ENCODE data around the gene OR6J1.
"Not testable (repeated sequence)": the region's sequence is repeated elsewhere in the genome, so short reads cannot be mapped to it uniquely, and the experiment has no call there.

The OR6J1 gene

GRCh38 chr14:22650960-22651521 is 6.9 kb upstream of the OR6J1 start:
- no peak for DNase-seq (ENCODE audit: low spot score)

GRCh38 chr14:22650046-22650739 is 6.0 kb upstream of the OR6J1 start:
- DNase-seq (ENCODE audit: low spot score) = no peak

GRCh38 chr14:22648506-22648905 is 4.4 kb upstream of the OR6J1 start:
- no peak for DNase-seq (ENCODE audit: low spot score)

- no peak for DNase-seq (ENCODE audit: low spot score)
Observed at GRCh38 chr14:22646570-22647254, 2.6 kb upstream of the OR6J1 start.

- DNase-seq (ENCODE audit: low spot score) = no peak
Observed at GRCh38 chr14:22641846-22642245, 2.3 kb downstream of the OR6J1 start.

GRCh38 chr14:22640192-22640591 is 4.0 kb downstream of the OR6J1 start:
- no peak for DNase-seq (ENCODE audit: low spot score)

GRCh38 chr14:22635980-22636379 is 8.2 kb downstream of the OR6J1 start:
- DNase-seq (ENCODE audit: low spot score) = not testable (repeated sequence)

GRCh38 chr14:22634233-22634900 is 9.8 kb downstream of the OR6J1 start:
- no peak for DNase-seq (ENCODE audit: low spot score)

- DNase-seq (ENCODE audit: low spot score) = no peak
Observed at GRCh38 chr14:22630486-22630885, 13.7 kb downstream of the OR6J1 start.

- no peak for DNase-seq (ENCODE audit: low spot score)
Observed at GRCh38 chr14:22630066-22630465, 14.1 kb downstream of the OR6J1 start.

GRCh38 chr14:22629361-22629760 is 14.8 kb downstream of the OR6J1 start:
- DNase-seq (ENCODE audit: low spot score) = no peak

GRCh38 chr14:22627506-22628263 is 16.5 kb downstream of the OR6J1 start:
- DNase-seq (ENCODE audit: low spot score) = no peak

- no peak for DNase-seq (ENCODE audit: low spot score)
Observed at GRCh38 chr14:22626590-22626989, 17.6 kb downstream of the OR6J1 start.

- DNase-seq (ENCODE audit: low spot score) = no peak
Observed at GRCh38 chr14:22623047-22623446, 21.1 kb downstream of the OR6J1 start.

GRCh38 chr14:22622255-22622654 is 21.9 kb downstream of the OR6J1 start:
- DNase-seq (ENCODE audit: low spot score) = no peak

GRCh38 chr14:22615765-22616164 is 28.4 kb downstream of the OR6J1 start:
- DNase-seq (ENCODE audit: low spot score) = not testable (repeated sequence)

- DNase-seq (ENCODE audit: low spot score) = no peak
Observed at GRCh38 chr14:22614240-22614799, 29.8 kb downstream of the OR6J1 start.

GRCh38 chr14:22613736-22614239 is 30.4 kb downstream of the OR6J1 start:
- DNase-seq (ENCODE audit: low spot score) = no peak

GRCh38 chr14:22613106-22613695 is 31.0 kb downstream of the OR6J1 start:
- no peak for DNase-seq (ENCODE audit: low spot score)

GRCh38 chr14:22610931-22611330 is 33.2 kb downstream of the OR6J1 start:
- DNase-seq (ENCODE audit: low spot score) = no peak

GRCh38 chr14:22607291-22607690 is 36.9 kb downstream of the OR6J1 start:
- DNase-seq (ENCODE audit: low spot score) = no peak
